ENCODE results near the gene TRAF6.
"Not testable (repeated sequence)": the region's sequence is repeated elsewhere in the genome, so short reads cannot be mapped to it uniquely, and the experiment has no call there.

Gene TRAF6

GRCh38 chr11:36509694-36510593, at the start of gene TRAF6:
TSS of gene TRAF6 (minus strand) at chr11:36510272. CDS start at chr11:36501515, 8,757 bp downstream.
- DNase-seq (ENCODE audit: low read depth in 2 of 2): peak; percentile 89 to 93

- no peak for DNase-seq (ENCODE audit: low read depth in 2 of 2)
Measured at GRCh38 chr11:36558571-36559413, 48.7 kb upstream of the TRAF6 start.

GRCh38 chr11:36557991-36558390, 47.9 kb upstream of the TRAF6 start:
- no peak for DNase-seq (ENCODE audit: low read depth in 2 of 2)

- DNase-seq (ENCODE audit: low read depth in 2 of 2): not testable (repeated sequence)
Measured at GRCh38 chr11:36557390-36557789, 47.3 kb upstream of the TRAF6 start.

DNA sequence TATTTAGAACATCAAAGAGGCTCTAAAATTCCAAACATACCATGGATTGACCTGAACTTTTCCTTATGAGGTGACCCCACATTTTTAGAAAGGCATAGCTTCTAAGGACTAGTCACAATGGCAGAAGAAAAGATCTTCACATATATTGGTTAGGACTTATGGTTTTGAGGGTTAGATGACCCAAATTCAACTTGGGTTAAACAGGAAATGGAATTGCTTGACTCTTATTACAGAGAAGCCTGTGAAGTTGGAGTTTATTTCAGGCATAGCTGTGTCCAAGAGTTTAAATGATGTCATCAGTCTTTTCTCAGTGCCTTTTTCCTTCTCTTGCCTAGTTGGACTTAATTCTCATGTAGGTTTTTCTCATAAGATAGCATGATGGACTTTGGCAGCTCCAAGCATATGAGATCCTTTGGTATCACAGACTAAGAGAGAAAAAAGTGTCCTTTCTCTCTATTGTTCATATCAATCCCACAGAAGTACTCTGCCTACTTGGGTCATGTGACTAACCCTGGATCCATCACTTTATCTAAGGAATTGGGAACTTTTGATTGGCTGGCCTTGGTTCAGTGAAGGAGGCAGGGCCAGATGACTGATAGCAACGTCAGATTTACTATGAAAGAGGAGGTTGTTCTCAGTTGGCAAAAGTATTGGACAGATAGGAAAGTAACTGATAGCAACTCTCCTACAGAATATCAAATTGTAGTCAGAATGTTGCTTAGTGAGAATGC, 40.5 kb upstream of the TRAF6 start:
- no peak for DNase-seq (ENCODE audit: low read depth in 2 of 2)

GRCh38 chr11:36540998-36541397, 30.9 kb upstream of the TRAF6 start:
- DNase-seq (ENCODE audit: low read depth in 2 of 2): no peak

DNA sequence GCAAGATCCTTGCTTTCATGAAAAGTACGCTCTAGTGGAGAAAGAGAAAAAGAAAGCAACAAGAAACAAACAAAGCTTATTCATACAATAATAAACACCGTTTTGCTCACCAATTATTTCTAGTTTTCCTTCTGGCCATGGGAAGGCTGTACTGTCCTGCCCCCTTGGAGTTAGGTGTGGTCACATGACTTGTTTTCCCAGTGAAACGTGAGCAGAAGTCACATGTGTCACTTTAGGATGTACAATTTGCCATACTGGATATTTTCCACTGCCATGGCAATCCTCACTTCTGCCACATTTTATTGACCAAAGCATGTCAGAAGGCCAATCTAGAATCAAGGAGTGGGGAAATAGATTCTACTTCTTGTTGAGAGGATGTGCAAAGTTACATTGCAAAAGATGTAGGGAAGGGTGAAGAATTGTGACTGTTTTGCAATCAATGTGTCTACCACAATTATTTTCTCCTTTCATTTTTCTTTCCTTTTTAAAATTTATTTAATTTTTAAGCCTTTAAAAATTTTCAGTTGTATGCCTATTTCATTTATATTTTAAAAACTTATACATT, 24.3 kb upstream of the TRAF6 start:
- no peak for DNase-seq (ENCODE audit: low read depth in 2 of 2)

DNA sequence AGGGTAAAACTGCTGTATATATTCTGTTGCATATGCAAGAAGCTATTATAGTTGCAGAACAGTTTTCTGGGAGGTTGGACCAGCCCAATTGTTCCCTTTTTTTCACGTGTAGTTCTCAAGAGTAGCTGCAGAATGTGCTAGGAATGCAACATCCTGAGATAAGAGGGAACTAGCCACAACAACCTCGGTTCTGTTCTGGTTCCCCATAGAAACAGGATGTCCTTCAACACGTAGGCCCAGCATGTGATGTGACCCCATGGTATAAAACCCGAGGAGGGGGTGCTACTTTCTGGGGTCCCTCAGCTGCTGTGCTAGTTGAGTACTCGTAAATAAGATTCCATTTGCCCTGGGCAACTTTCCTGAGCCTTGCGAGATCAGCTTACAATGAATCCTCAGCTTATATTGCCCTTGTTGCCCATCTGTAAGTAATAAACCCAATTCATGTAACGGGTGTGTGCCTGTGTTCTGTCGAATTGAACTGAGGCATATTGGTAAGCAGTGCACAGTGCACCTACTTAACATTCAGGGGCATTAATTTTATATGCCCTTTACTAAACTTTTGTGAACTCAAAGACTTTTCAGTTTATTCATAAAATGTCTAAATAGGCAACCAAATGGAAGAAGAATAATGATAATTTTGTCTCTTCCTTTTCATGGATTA, 23.0 kb upstream of the TRAF6 start:
- no peak for DNase-seq (ENCODE audit: low read depth in 2 of 2)

GRCh38 chr11:36530840-36531239, 20.8 kb upstream of the TRAF6 start:
- no peak for DNase-seq (ENCODE audit: low read depth in 2 of 2)

GRCh38 chr11:36513965-36514364, 3.9 kb upstream of the TRAF6 start:
- DNase-seq (ENCODE audit: low read depth in 2 of 2): no peak

DNA sequence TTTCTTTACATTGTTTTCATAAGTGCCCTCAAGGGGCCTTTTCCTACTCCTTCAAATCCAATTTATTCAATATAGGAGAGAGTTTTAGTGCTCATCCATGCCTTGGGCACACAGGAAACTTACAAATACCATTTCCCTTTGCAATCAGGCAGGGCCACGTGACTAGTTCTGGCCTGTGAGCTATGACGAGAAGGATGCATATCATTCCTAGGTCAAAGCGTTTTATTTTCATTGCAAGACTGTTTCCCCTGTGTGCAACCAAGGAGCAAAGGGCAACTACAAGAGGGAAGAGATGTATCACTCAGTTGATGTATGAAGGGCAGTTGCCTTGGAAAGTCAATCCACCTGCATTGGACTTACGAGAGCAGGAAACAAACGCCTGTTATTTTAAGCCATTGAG, 1.9 kb upstream of the TRAF6 start:
- no peak for DNase-seq (ENCODE audit: low read depth in 2 of 2)

DNA sequence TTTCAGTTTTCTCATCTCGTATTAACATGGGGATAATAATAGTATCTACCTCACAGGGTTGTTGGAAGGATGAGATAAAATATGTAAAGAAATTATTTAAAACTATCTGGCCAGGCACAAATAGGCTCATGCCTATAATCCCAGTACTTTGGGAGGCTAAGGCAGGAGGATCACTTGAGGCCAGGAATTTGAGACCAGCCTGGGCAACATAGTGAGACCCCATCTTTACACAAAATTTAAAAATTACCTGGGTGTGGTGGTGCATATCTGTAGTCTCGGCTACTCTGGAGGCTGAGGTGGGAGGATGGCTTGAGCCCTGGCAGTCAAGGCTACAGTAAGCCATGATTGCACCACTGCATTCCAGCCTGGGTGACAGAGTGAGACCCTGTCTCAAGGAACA, 990 bp upstream of the TRAF6 start:
- DNase-seq (ENCODE audit: low read depth in 2 of 2): not testable (repeated sequence)

GRCh38 chr11:36510594-36510942, 496 bp upstream of the TRAF6 start:
- no peak for DNase-seq (ENCODE audit: low read depth in 2 of 2)

DNA sequence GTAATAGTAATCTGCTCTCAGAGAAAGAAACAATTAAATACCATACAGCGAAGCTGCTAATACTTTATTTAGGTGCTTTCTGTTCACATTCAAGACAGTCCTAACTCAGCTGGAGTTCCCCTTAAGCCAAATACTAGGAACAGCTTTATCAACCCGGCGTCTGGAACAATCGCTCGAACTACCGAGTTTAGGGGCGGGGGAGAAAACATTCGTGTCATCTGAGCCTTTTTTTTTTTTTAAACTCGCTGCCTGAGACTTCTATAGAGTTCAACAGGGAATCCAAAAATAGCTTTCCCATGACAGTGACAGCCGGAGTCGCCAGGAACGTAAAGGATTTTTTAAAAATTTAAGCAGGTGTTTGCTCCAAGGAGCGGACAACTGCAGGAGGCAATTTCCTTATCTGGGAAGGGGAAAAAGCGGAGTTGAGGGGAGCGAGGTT, 852 bp downstream of the TRAF6 start:
- peak in 1 of 2 donors; percentile 18 for DNase-seq (ENCODE audit: low read depth in 2 of 2)

- no peak for DNase-seq (ENCODE audit: low read depth in 2 of 2)
Measured at GRCh38 chr11:36508743-36509142, 1.3 kb downstream of the TRAF6 start.

- DNase-seq (ENCODE audit: low read depth in 2 of 2): no peak
Measured at GRCh38 chr11:36507824-36508489, 2.1 kb downstream of the TRAF6 start.

GRCh38 chr11:36501236-36501635, 8.8 kb downstream of the TRAF6 start:
- no peak for DNase-seq (ENCODE audit: low read depth in 2 of 2)

GRCh38 chr11:36500315-36500721, 9.8 kb downstream of the TRAF6 start:
- no peak for DNase-seq (ENCODE audit: low read depth in 2 of 2)

DNA sequence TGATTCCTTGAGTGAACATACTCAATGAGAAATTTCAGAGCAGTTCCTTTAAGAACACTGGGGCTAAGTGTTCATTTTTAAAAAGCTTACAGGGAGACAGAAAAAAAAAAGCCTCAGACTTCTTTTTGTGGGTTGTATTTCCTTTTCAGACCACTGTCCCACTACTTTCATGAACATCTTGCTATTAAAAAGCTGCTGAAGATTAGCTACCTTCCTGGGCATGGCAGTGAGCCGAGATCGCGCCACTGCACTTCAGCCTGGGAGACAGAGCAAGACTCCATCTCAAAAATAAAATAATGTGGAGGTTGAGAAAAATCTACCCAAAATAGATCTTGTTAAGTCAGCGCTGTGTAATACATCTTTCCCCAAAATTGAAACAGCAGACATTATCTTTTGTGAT, 10.8 kb downstream of the TRAF6 start:
- DNase-seq (ENCODE audit: low read depth in 2 of 2): no peak

- DNase-seq (ENCODE audit: low read depth in 2 of 2): no peak
Measured at GRCh38 chr11:36498721-36499120, 11.4 kb downstream of the TRAF6 start.

- no peak for DNase-seq (ENCODE audit: low read depth in 2 of 2)
Measured at GRCh38 chr11:36493332-36493731, 16.7 kb downstream of the TRAF6 start.
